ENCODE measurements around the gene IPO7. TPM values are rescaled to one million over a fixed set of nuclear protein-coding genes. Genes with fewer than 3 reads are reported as not detected.
"Not testable (repeated sequence)": the region's sequence is repeated elsewhere in the genome, so short reads cannot be mapped to it uniquely, and the experiment has no call there.

Gene IPO7
- total RNA-seq, 1 experiment from 2014 or later = 205 TPM

- Histone ChIP-seq H2AFZ (ENCODE audit: low read length) (no peak overlapping the region), H3K27me3 (ENCODE audit: insufficient read depth, low read length) (no peaks in the 10 kb centered on the region), H3K56ac (ENCODE audit: insufficient read length, low read depth, low read length) (no peak overlapping the region), H4K8ac (replicated peaks; ENCODE audit: insufficient read length, low read depth, low read length) (no peak overlapping the region), H4K20me1 (ENCODE audit: control insufficient read depth, insufficient read depth, insufficient read length) (no peaks in the 10 kb centered on the region), H3T11ph (ENCODE audit: low read length) (no peak overlapping the region), H3K23me2 (ENCODE audit: insufficient read length, low read depth, low read length, poor library complexity, severe bottlenecking) (no peaks in the 10 kb centered on the region), H3K18ac (ENCODE audit: insufficient read length, low read depth, low read length) (no peak overlapping the region), H3K9me3 (ENCODE audit: control insufficient read depth, low read depth, low read length) (no peaks in the 10 kb centered on the region), H3K79me1 (ENCODE audit: insufficient read depth, low read depth, low read length, poor library complexity, severe bottlenecking) (no peaks in the 10 kb centered on the region), H4K91ac (ENCODE audit: insufficient read length, low read depth, low read length) (no peak overlapping the region), H4K5ac (ENCODE audit: insufficient read length, low read depth, low read length) (no peak overlapping the region), H3K4ac (ENCODE audit: low read depth, low read length) (no peak overlapping the region), H2AK5ac (ENCODE audit: insufficient read length, low read length) (no peak overlapping the region), H3K27ac (ENCODE audit: insufficient read length, low read depth, low read length) (no peak overlapping the region), H3K4me2 (ENCODE audit: insufficient read depth, insufficient read length, low read length) (no peak overlapping the region), H2BK15ac (ENCODE audit: low read depth, low read length) (no peak overlapping the region), H2BK5ac (ENCODE audit: insufficient read length, low read length) (no peak overlapping the region), H2BK20ac (ENCODE audit: low read depth, low read length, poor library complexity, severe bottlenecking) (no peak overlapping the region), H3K9ac (ENCODE audit: extremely low read depth, insufficient read length, low read length) (no peak overlapping the region), H3K4me1 (ENCODE audit: insufficient read depth, low read length) (no peaks in the 10 kb centered on the region; the same call in 1 of the 2 replicates), H3K23ac (ENCODE audit: insufficient read length, low read depth, low read length) (no peak overlapping the region), H2BK12ac (ENCODE audit: insufficient read length, low read depth, low read length) (no peak overlapping the region), H3K14ac (ENCODE audit: insufficient read depth, low read length) (no peak overlapping the region), H3K79me2 (ENCODE audit: insufficient read depth, low read length) (peaks cover 52% of the 10 kb centered on the region), H2BK120ac (ENCODE audit: low read depth, low read length, poor library complexity, severe bottlenecking) (no peak overlapping the region)
- no peak for TF ChIP-seq CTCF (conservative IDR thresholded peaks at IDR 0.05)
- Mint-ChIP-seq H3K27me3 (ENCODE audit: low read depth) (no peaks in the 10 kb centered on the region), H3K9me3 (no peaks in the 10 kb centered on the region), H3K4me1 (peaks cover 23 to 25% of the 10 kb centered on the region in 2 experiments), H3K4me3 (no peak overlapping the region), H3K27ac (peak overlapping the region in 2 of 3 experiments; percentile 12 to 22; a peak in 4 of 7 replicates), H3K36me3 (ENCODE audit: insufficient read depth in 1 of 3, low read depth in 3 of 3) (peaks cover 10 to 35% (median 29%) of the 10 kb centered on the region in 3 experiments; a peak in 6 of 7 replicates)
- DNase-seq = no peak
Observed at GRCh38 chr11:9399466-9399865, 15.0 kb downstream of the IPO7 start.

- H2BK120ac ChIP-seq (ENCODE audit: low read depth, low read length, poor library complexity, severe bottlenecking); H2BK12ac ChIP-seq (ENCODE audit: insufficient read length, low read depth, low read length); H3K27me3 Mint-ChIP-seq (ENCODE audit: low read depth); H2AFZ ChIP-seq (ENCODE audit: low read length); H3K18ac ChIP-seq (ENCODE audit: insufficient read length, low read depth, low read length); H3K4me2 ChIP-seq (ENCODE audit: insufficient read depth, insufficient read length, low read length); H3K4me1 ChIP-seq (ENCODE audit: insufficient read depth, low read length); H2BK15ac ChIP-seq (ENCODE audit: low read depth, low read length); H3K56ac ChIP-seq (ENCODE audit: insufficient read length, low read depth, low read length); H3K14ac ChIP-seq (ENCODE audit: insufficient read depth, low read length); H3K79me1 ChIP-seq (ENCODE audit: insufficient read depth, low read depth, low read length, poor library complexity, severe bottlenecking); H4K5ac ChIP-seq (ENCODE audit: insufficient read length, low read depth, low read length); H3K9ac ChIP-seq (ENCODE audit: extremely low read depth, insufficient read length, low read length); H3K4me3 Mint-ChIP-seq; H3T11ph ChIP-seq (ENCODE audit: low read length); DNase-seq; H4K20me1 ChIP-seq (ENCODE audit: control insufficient read depth, insufficient read depth, insufficient read length); H4K91ac ChIP-seq (ENCODE audit: insufficient read length, low read depth, low read length); H3K9me3 Mint-ChIP-seq; H2AK5ac ChIP-seq (ENCODE audit: insufficient read length, low read length); H4K8ac ChIP-seq (replicated peaks; ENCODE audit: insufficient read length, low read depth, low read length); H3K9me3 ChIP-seq (ENCODE audit: control insufficient read depth, low read depth, low read length); H3K4ac ChIP-seq (ENCODE audit: low read depth, low read length); H2BK20ac ChIP-seq (ENCODE audit: low read depth, low read length, poor library complexity, severe bottlenecking); H3K23me2 ChIP-seq (ENCODE audit: insufficient read length, low read depth, low read length, poor library complexity, severe bottlenecking); H3K23ac ChIP-seq (ENCODE audit: insufficient read length, low read depth, low read length); H3K27me3 ChIP-seq (ENCODE audit: insufficient read depth, low read length); H3K27ac ChIP-seq (ENCODE audit: insufficient read length, low read depth, low read length); H2BK5ac ChIP-seq (ENCODE audit: insufficient read length, low read length): not testable (repeated sequence)
- peak overlapping the region in 1 of 3 experiments; percentile 55; a peak in 2 of 7 replicates for H3K27ac Mint-ChIP-seq
- H3K36me3 Mint-ChIP-seq (ENCODE audit: insufficient read depth in 1 of 3, low read depth in 3 of 3) = peaks cover 19 to 47% (median 37%) of the 10 kb centered on the region in 3 experiments; a peak in 6 of 7 replicates
- peaks cover 14 to 16% of the 10 kb centered on the region in 2 experiments for H3K4me1 Mint-ChIP-seq
- peaks cover 35% of the 10 kb centered on the region for H3K79me2 ChIP-seq (ENCODE audit: insufficient read depth, low read length)
- WGBS (ENCODE audit: extremely low coverage, insufficient read length, low lambda C conversion rate) = no CpG with 5 or more reads among the region's 8 CpGs
Observed at GRCh38 chr11:9401884-9402283, 17.4 kb downstream of the IPO7 start.
